Activated CD4-positive, CD25-positive, alpha-beta regulatory T cell treated with anti-CD3 and anti-CD28 coated beads, Interleukin-2, amount 50 U/mL, for 72 hours (primary cell): ENCODE data around the gene SCGB1D2.

Experiments
- DNase-seq: peaks from one replicate; pipeline ENCODE4 v3.0.0; 2021

SCGB1D2 gene

DNA sequence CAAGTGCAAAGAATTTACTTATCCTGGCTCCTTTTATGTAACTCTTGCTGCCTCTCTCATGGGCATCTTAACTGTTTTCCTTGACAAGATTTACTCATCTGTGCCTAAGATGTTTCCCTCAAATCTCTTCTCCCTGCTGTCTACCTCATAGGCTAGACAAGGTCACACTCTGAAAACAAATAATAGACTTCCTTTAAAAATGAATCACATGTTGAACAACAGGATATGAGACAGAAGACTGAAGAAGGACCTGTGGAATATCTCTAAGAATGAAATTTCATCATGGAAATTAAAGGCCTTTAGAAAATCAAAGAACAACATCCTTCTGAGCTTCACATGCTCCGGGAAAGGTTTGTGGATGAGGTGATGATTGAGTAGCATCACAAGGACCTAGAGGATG, 22.0 kb downstream of the SCGB1D2 start:
- DNase-seq = no peak

DNA sequence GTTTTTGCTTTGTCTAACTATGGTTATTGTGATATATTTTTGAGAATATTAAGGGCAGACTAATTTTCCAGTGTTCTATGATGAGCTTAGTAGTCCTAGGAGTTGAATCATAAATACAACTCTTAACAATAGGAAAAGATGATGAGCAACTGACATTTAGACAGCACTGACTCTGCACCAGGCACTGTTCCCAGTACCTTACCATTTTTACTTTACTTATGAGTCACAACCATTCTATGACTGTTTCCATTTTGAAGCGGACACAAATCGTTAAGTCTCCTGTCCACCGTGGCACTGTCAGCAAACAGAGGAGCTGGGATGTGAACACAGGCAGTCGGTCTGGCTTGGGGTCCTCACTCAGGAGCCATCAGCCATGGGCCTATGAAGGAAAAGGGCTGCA, 24.5 kb downstream of the SCGB1D2 start:
- DNase-seq = no peak

DNA sequence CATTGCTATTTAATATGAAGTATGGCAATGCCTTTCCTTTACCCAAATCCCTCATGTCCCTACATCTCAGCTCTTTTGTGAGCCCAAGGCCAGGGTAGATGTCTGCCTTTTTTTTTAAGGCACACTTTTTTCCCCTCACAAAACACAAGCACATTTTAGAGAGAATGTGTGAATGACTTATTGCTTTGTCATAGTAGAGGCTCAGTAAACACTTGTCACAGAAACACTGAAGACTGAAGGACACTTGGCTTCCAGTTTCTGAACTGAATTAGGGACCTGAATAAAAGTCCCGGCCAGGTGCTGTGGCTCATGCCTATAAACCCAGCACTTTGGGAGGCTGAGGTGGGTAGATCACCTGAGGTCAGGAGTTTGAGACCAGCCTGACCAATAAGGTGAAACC, 25.0 kb downstream of the SCGB1D2 start:
- DNase-seq = no peak

DNA sequence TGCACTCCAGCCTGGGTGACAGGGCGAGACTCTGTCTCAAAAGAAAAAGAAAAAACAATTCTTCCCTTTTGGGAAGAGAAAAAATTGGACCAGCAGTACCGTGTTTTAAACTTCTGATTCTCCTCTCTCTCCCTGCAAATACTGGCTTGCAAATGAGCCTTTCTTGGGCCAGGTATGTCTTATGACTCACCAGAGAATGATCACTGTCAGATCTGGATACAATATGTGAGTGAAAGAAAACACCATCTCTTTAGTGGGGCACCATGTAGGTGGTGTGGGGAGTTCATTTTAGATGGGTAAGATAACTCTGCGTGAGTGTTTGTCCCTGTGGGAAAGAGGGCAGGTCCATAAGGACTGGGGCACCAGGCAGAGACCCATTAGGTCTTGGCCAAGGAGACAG, 25.5 kb downstream of the SCGB1D2 start:
- DNase-seq = no peak

DNA sequence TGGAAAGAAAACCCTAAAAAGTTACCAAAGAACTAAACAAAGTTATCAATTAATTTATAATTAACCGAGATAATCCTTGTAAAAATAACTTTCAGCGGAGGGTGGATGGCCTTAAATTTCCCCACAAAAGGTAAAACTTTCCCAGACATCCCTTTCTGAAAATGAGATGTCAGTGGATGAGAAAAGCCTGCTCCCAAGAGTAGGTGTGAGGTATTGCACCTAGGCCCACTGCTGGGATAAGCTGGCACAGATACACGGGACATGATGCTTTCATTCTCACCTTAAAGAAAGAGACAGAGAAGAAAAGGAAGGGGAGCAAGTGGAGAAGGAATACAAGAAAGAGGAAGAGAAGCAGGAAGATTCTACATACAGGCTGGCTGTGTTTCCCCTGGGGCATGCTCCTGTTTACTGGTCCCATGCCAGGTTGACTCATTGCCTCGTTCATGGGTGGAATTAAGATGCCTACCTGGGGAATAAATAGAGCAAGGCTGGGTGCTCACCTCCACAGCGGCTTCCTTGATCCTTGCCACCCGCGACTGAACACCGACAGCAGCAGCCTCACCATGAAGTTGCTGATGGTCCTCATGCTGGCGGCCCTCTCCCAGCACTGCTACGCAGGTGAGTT, 27.7 kb downstream of the SCGB1D2 start, which contains the start of gene SCGB2A2:
TSS of gene SCGB2A2 (plus strand) at position 505 of the 625 bp plus-strand sequence. CDS start at position 564, 59 bp downstream.
- no peak for DNase-seq

DNA sequence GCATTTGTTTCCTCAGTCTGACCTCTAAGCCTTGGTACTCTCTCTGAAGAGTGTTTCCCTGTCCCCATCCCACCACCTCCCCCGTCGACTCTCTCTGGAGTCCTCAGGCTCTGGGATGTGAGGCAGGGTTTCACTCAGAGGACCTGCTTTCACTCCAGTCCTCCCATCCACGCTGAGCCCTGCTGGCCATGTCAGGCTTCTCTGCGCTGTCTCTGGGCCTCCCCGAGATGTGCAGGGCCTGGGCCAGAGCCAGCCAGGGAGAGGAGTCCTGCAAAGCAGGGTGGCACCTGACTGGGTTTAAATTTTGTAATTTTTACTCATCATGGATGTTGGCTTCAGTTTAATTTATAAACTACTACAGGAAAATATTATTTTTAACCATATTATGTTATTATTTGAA, 31.2 kb downstream of the SCGB1D2 start:
- DNase-seq = no peak

DNA sequence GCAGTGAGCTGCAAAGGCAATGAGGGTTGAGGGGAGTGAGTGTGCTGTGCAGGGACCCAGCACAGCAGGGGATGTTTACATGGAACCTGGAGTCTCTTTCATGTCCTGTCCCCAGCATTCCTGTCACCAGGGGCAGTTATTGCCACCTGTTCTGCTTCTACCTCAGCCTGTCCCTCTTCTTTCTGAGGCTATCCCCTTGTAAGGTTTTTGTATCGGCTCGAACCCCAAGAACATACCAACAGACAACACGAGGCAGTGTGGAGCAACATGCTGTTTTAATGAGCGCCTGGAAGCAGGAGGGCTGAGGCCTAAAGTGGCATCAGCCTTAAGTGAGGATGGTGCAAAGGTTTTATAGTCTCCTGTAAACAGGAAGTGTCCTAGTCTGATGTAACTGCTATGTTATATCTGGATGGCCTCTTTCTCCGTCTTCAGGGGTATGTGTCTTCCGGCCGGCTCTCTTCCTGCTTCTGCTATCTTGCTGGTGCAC, 31.8 kb downstream of the SCGB1D2 start:
- DNase-seq = no peak

DNA sequence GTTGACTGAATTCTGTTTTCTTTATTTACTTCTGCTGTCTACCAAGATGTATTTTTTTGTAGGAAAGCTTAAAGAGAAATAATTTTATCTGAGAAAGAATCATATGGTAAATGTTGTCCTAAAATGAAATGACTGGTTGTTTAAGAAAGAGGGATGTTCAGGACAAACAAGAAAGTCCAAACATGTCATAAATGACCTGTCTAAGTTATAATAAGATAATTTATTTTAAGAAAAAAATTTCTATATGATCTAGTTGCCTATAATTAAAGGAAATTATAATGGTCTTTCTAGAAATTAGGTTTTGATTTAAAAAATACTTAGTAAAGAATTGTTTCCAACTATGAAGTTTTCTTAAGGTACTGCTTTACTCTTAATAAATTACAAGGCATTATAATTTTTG, 38.4 kb downstream of the SCGB1D2 start:
- no peak for DNase-seq
